ENCODE results near the gene STK17B. TPM values are rescaled to one million over a fixed set of nuclear protein-coding genes. Genes with fewer than 3 reads are reported as not detected.

Gene STK17B
- polyA plus RNA-seq, 1 experiment = 6.1 TPM

GRCh38 chr2:196131384-196131937, 39.9 kb downstream of the STK17B start:
- CTCF ChIA-PET = interaction anchor here (0.9 to 1.3 kb wide), 3 partner anchors 53 to 205 kb away, joined by 3 to 5 read pairs (median 3); no protein-coding TSS in a partner anchor

DNA sequence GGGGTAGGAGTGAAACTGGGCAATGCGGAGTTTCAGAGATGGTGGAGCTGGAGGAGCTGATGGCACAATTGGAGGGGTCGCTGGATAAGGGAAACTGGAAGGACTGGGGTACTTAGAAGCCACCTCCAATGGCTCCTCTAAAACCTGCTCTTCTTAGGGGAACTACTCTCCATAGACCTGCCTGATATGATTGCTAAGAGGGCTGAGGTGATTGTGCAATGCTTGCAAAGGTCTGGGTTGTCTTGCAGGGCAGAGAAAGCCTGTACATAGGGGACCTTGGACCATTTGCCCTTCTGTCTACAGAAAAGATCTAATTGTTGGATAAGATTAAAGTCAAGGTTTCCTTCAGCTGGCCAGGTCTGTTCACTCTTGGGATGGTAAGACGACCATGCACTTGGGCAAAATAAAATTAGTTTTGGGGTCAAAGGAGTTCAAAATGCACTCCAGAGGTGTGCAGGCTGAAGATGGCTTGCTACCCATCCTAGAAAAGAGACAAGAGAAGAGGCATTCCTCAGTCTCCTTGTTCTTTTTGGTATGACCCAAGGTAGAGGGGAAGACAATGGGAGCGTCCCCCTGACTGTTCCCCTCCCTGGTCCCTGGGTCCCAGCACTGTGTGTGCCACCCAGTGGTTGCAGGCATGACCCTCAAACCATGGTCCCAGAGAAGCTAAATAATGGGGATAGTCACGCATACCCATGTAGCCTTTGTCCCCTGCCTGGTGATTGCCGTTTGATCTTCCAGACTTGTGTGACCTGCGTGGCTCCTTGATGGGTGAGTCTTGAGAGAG, 41.1 kb downstream of the STK17B start:
- Histone ChIP-seq H3K36me3 (ENCODE audit: control insufficient read depth, insufficient read depth, low read length) (peaks cover 3% of the 10 kb centered on the region; the same call in 1 of the 2 replicates), H3K4me3 (ENCODE audit: low read depth, low read length) (no peak overlapping the region), H3K27me3 (ENCODE audit: control insufficient read depth, insufficient read depth, low read length) (no peaks in the 10 kb centered on the region)
- DNase-seq (ENCODE audit: low read depth) = no peak
- TF ChIP-seq CTCF (IDR thresholded peaks at IDR 0.05; ENCODE audit: insufficient read depth, low read depth, low read length) = no peak
- CTCF ChIA-PET = interaction anchor here (0.6 to 1.3 kb wide), 3 partner anchors 17 to 168 kb away, joined by 3 read pairs; no protein-coding TSS in a partner anchor
- POLR2A ChIA-PET = no interaction called here

More at GRCh38 chr2:196131384-196131937, 39.9 kb downstream of the STK17B start:
- Histone ChIP-seq H3K4me3 (ENCODE audit: low read depth, low read length) (no peak overlapping the region), H3K27me3 (ENCODE audit: control insufficient read depth, insufficient read depth, low read length) (no peaks in the 10 kb centered on the region), H3K36me3 (ENCODE audit: control insufficient read depth, insufficient read depth, low read length) (peaks cover 3% of the 10 kb centered on the region; the same call in 1 of the 2 replicates)
- peak; percentile 27 for TF ChIP-seq CTCF (IDR thresholded peaks at IDR 0.05; ENCODE audit: insufficient read depth, low read depth, low read length)
- POLR2A ChIA-PET = no interaction called here
- no peak for DNase-seq (ENCODE audit: low read depth)

DNA sequence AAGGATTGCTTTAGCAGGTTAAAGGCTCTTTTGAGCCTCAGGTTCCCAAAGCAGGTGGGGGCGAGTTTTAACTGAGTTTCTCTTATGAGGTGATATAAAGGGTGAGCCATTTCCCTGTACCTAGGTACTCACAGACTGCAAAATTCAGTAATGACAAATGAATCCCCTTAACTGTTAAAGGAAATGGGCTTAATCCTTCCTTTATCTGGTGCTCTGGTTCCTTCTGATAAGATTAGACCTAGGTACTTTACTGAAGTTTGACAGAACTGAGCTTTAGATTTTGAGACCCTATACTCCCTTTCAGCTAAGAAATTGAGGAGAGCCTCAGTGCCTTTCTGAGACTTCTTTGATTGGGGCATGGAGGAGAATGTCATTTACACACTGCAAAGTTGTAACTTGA, 42.6 kb downstream of the STK17B start:
- Histone ChIP-seq H3K27me3 (ENCODE audit: control insufficient read depth, insufficient read depth, low read length) (no peaks in the 10 kb centered on the region), H3K4me3 (ENCODE audit: low read depth, low read length) (no peak overlapping the region), H3K36me3 (ENCODE audit: control insufficient read depth, insufficient read depth, low read length) (peaks cover 2% of the 10 kb centered on the region; the same call in 1 of the 2 replicates)
- TF ChIP-seq CTCF (IDR thresholded peaks at IDR 0.05; ENCODE audit: insufficient read depth, low read depth, low read length) = no peak
- no peak for DNase-seq (ENCODE audit: low read depth)
- ChIA-PET POLR2A (no interaction called here), CTCF (no interaction called here)

DNA sequence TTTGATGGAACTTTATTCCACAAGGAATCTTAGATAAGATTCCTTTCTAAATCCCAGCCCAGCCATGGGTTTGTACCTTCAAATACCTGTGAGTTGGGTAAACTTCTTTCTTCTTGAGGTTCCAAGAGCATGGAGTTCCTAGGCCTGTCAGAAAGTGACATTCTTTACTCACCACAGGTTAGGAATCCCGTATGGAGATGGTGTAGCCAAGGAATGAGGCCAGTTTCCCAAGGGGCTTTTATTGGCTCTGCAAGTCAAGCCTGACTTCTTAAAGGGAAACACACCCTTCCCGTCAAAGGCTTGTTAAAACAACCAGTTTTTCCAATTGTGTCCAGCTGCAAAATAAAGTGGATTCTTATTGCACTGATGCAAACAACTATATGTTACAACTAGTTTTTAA, 45.8 kb downstream of the STK17B start:
- no peak for TF ChIP-seq CTCF (IDR thresholded peaks at IDR 0.05; ENCODE audit: insufficient read depth, low read depth, low read length)
- Histone ChIP-seq H3K27me3 (ENCODE audit: control insufficient read depth, insufficient read depth, low read length) (no peaks in the 10 kb centered on the region), H3K4me3 (ENCODE audit: low read depth, low read length) (no peak overlapping the region), H3K36me3 (ENCODE audit: control insufficient read depth, insufficient read depth, low read length) (no peaks in the 10 kb centered on the region)
- no peak for DNase-seq (ENCODE audit: low read depth)
- ChIA-PET CTCF (no interaction called here), POLR2A (no interaction called here)

DNA sequence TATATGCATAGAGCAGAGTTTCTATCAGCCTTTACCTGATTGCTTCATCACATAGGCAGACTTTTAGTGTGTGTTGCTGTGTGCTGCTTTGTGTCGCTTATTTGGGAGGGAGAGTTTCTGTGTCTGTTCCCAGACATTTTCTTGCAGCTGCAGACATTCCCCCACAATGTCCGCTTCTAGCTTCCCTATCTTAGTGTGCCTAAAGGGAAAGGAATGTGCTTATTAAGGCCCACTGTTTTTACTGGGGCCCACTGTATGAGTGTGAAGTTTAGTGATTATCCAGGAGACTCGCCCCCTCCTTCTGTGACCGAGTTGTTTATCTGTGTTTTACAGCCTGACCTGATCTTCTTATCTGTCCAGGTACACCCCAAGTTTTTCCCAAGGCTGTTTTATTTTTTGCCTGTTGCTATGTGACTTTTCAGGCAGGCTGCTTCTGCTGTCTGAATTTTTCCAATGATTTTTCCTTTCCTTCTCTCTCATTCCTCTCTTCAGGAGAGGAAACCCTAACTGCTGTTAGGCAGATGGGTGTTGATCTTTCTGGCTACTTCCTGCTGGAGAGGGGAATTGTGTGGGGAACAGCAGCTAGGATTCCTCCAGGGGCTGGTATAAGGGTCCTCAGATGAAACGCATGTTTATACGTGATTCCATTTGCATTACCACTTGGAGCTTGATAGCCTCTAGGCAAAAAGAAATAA, 47.6 kb downstream of the STK17B start:
- DNase-seq (ENCODE audit: low read depth) = no peak
- TF ChIP-seq CTCF (IDR thresholded peaks at IDR 0.05; ENCODE audit: insufficient read depth, low read depth, low read length) = no peak
- Histone ChIP-seq H3K36me3 (ENCODE audit: control insufficient read depth, insufficient read depth, low read length) (no peaks in the 10 kb centered on the region), H3K4me3 (ENCODE audit: low read depth, low read length) (no peak overlapping the region), H3K27me3 (ENCODE audit: control insufficient read depth, insufficient read depth, low read length) (no peaks in the 10 kb centered on the region)
- ChIA-PET POLR2A (no interaction called here), CTCF (interaction anchor here (0.8 kb wide), 1 partner anchor 807 kb away, joined by 3 read pairs; no protein-coding TSS in a partner anchor)
